Gastrocnemius medialis (tissue), 4 donors: ENCODE measurements around the gene CASK.

Experiments
- POLR2A ChIP-seq, 2 donors: fragments of 450-650 bp; IDR thresholded peaks; one replicate each; pipeline ENCODE4 v1.6.1; 2017; ENCODE audit warnings: antibody characterized with exemption in 2 of 2, mild to moderate bottlenecking in 2 of 2, moderate library complexity in 2 of 2
- TF ChIP-seq, protein P1 (sequence below), 5 experiments: fragments of 450-650 bp in 3 of 5; fragments of 200-600 bp in 2 of 5; sonication (generic) in 2 of 5; IDR thresholded peaks in 4 of 5; conservative IDR thresholded peaks in 1 of 5; 1 replicate in 4 of 5; 2 replicates in 1 of 5; pipeline ENCODE4 v1.5.1; 2016 to 2019; ENCODE audit warnings: antibody characterized with exemption in 5 of 5, mild to moderate bottlenecking in 3 of 5, moderate library complexity in 3 of 5

DNA sequence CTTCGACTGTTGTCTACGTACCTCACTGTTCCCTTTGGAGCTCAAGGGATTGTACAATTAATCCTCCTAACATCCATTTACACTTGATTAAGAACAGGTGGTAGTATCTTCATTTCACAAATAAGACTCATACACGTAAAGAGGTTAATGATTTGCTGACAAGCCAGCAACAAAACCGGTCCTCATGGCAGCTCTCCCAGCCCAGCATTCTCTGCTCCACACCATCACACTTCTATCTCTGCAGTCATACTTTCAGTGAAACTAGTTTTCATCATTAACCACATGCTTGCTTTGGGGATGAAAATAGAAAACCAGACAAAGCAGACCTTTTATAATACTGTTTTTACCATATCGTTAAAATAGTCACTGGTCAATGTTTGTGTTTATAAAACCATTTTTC, 28.7 kb upstream of the CASK start:
- TF ChIP-seq, protein P1, sequence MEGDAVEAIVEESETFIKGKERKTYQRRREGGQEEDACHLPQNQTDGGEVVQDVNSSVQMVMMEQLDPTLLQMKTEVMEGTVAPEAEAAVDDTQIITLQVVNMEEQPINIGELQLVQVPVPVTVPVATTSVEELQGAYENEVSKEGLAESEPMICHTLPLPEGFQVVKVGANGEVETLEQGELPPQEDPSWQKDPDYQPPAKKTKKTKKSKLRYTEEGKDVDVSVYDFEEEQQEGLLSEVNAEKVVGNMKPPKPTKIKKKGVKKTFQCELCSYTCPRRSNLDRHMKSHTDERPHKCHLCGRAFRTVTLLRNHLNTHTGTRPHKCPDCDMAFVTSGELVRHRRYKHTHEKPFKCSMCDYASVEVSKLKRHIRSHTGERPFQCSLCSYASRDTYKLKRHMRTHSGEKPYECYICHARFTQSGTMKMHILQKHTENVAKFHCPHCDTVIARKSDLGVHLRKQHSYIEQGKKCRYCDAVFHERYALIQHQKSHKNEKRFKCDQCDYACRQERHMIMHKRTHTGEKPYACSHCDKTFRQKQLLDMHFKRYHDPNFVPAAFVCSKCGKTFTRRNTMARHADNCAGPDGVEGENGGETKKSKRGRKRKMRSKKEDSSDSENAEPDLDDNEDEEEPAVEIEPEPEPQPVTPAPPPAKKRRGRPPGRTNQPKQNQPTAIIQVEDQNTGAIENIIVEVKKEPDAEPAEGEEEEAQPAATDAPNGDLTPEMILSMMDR (IDR thresholded peaks at IDR 0.05 in 4 of 5, conservative IDR thresholded peaks at IDR 0.05 in 1 of 5), result no peak
- TF ChIP-seq POLR2A (IDR thresholded peaks at IDR 0.05), result no peak
